GM21737 (cell line): ENCODE measurements around the gene AFF2.

ENCODE experiments used
- ATAC-seq: cut with Tn5 transposase; IDR thresholded peaks from one replicate; pipeline ENCODE4 v1.9.1; 2021; ENCODE audit warnings: mild to moderate bottlenecking, moderate library complexity; ENCODE audit not compliant: unreplicated experiment

The AFF2 gene

DNA sequence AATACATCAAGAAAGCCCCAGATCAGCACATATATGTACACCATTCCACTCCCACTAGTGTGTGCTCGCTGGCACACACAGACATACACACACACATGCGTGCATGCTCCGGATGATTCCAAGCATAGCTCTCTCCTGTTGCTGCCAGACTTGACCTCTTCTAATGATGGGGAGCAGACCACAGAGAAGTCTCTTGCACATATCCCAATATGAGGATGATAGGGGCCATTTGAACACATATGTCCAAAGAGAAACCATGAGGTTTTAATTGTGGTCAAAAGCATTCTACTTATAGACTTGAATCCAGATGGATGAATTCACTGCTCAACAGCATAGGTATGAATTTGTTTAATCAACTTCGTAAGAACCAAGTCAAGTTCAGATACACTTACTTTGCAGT, 214.9 kb downstream of the AFF2 start:
- ATAC-seq: no peak

DNA sequence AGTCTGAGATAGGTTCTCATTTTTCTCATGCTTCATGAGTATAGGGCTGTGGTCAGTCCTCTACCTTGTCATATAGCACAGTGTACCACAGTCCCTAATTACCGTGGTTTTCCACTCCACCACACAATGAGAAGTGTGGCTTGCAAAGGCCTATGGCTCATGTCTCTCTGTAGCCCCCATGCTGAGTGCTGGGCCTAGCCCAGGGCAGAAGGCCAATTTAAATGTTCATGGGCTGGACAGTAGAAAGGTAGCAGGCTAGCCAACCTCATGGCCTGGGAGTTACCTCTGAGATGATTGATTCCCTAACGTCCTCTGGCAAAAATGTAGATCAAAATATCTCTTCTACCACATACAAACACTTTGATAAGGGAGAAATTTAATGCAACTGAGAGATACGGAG, 222.5 kb downstream of the AFF2 start:
- ATAC-seq: no peak

DNA sequence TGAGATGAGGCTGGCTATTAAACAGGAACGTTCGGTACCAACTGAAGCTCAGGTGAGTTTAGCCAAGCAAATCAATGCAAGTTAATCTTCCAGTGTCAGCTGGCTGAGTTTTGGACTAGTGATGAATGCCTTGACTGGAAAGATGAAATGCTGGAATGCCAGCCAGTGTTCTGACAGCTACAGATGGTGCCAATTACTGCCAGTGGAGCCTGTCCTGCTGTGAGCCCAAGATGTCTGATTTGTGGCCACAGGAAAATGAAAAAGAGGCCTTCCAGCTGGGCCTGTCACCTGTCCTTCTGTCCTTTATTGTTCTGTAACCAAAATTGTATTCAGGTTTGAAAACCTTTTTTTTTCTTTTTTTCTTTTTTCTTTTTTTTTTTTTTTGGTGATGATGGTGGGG, 223.1 kb downstream of the AFF2 start:
- no peak for ATAC-seq

DNA sequence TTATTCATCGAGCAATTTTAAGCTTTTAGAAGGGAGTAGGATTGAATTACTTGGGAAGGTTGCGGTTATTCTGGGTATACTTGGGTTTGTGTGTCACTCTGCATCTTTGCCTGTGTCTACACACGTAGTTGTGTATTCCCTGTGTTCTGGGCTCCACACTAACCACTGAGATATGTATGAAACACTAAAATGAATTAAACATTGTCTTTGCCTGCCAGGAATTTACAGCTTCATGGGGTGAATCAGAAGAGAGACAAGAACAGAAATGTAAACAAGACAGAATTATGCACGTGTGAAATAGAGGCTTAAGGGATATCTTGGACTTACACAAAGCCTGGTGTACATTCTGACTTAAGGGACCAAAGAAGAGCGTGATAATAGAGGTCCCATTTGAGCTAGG, 228.5 kb downstream of the AFF2 start:
- ATAC-seq: no peak

DNA sequence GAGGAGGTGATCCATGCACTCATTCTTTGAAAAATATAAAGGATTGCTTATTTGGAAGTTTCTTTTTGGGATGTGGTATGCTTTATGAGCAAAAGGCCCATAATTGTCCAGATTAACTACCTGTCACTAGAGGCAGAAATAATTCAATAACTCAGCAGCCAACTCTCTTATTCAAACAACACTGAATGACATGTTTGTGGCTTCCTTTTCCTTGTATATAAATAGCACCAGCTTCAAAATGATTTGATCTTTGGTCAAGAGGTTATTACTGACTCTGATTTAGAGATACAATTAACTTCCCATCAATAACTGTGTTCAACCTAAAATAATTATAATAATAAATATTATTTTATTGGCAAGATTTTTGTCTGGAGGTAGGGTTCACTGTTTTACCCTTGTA, 232.3 kb downstream of the AFF2 start:
- ATAC-seq: no peak

DNA sequence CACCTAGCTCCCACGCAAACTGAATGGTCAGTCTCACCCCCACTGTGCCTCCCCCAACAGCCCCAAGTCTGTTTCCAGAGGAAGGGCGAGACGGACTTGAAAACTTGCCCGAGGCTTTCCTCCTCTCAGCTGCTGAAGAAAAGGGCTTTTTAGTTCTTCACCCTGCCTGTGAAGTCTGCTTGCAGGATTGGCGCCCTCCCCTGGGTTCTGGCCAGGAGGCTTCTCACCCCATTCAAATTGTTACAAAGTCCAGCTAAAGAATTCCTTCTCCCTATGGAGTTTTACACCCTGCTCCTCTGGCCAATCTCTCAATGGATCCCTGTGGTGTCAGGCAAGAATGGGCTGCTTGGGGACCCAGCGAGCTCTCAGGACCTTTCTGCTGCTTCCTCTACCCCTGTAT, 241.0 kb downstream of the AFF2 start:
- ATAC-seq: no peak

DNA sequence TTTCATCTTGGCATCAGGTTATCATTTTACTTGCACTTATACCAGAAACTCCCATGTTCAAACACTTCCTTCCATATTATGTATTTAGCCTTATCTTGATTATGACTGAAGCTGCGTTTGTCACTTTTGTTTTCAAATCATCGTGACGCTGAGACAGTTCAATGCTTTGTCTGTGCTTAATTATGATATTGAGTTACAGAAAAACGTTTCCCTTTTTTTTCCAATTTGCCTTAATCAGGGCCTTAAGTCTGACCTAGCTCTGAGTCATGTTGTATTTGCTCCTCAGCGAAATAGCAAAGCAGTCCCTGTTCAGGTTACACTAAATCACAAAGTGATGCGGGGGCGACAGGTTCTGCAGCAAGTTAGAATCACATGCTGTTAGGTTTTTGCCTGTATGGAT, 254.7 kb downstream of the AFF2 start:
- no peak for ATAC-seq

DNA sequence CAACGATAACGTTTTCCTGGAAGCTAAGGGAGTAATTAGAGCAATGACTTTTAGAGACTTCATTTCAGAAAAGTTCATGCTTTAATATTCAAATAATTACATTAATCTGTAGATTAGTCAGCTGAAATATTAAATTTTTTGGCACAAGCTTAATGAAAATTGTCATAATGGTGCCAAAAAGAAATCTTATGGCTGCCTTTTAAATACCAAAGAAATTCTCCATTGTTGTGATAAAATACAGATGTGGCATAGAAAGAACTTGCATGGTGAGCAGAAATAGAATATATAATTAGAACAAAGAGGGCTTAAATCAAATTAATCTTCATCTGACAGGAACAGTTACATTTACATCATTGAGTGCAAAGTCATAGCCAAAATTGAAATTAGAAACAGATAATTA, 263.5 kb downstream of the AFF2 start:
- no peak for ATAC-seq

DNA sequence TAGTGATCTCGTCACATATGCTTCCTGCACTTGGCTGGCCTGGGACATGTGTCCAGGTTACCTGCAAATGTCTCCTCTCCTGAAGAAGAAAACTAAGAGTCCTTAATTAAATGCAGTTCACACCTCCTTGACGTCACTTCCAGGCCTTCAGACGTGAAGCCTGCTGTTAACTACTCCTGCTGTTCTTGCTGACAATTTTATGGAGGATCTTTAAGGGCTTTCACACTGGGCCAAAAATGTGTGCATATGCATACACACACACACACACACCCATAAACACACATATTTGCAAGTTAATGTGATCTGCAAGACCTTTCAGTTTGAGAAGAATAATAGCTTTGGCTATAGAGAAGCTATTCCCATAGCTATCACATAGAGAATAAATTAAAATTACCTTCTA, 267.9 kb downstream of the AFF2 start:
- no peak for ATAC-seq

DNA sequence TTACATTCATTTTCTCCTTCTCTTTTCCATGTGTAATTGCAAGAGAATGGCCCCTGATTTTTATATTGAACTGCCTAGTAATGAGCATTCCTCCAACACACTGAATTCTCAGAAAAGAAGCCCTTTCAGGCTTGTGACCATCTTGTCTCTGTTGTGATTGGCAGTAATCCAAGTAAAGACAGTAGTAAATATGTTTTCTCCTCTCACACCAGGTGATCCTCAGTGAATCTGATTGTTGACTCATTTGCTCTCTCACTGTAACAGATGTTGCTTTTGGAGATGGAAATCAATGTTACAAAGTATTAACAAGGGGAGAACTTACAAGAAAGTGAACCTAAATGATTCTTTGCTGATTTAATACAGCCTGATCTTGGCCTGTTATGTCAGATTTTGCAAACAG, 271.0 kb downstream of the AFF2 start:
- ATAC-seq: no peak

DNA sequence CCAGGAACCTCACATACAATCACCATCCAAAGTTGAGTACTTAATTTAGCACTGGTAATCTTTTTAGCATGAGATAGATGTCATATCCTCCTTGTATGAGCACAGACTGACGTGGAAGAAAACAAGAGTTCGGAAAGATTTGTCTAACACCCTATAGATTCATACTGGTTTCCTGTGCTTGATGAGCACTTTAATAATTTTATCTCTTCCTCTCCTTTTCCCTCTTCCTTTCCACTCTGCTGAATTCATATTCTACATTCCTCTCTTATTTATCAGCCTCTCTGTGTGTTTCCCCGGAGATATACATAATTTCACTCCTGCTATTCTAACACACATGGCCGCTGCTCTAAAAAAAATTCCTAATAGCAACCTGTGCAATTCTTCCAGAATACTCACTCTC, 273.9 kb downstream of the AFF2 start:
- no peak for ATAC-seq

DNA sequence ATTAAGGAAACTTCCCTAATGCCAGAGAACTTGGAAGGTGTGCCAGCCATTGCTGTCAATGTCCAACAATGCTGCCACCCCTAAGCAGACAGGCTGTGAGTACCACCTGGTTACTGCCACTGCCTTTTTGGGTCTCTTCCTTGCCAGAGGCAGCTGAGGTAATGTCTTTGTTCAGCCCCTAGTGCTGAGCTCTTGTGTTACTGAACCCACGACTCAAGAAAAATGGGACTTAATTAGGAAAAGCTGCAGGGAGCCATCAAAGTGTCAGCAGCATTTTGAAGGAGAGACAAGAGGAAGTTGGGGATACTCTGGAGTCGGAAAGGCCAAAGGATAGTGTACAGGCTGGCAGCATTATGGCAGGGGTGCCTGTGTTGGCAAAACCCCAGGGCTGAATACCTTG, 283.7 kb downstream of the AFF2 start:
- ATAC-seq: no peak

DNA sequence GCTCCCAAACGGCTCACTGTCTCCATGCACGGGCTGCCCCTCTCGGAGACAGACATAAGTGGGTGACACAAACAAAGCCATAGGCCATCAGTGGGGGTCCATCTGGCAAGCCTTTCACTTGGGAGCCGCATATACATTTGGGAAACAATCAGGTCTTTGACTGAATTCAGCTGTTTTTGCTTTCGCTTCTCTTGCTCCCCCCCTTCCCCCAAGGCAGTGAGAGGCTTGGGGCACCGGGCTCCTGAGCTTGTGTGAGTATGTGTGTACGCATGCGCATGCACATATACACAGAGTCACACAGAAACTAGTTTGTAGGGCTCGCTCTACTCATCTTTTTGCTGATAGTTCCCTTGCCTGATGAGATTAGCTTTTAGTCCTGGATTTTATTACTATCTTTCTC, 284.4 kb downstream of the AFF2 start:
- no peak for ATAC-seq

DNA sequence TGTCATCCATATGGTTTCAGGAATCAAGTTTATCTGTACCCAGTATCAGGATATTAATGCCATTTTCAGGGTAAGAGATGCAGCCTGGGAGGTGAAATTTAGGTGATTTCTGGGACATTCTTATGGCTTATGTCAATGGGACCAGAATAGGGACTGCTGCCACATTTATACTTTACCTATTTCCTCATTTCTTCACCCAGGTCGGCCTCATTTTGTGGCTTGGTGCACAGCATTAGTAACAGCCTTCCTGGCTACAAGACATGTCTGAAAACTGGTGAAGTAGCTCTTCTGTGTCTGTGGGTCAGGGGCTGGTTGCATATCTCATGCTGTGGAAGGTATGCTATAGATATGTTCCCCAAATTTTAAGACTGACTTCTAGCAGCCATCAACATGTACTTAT, 284.8 kb downstream of the AFF2 start:
- ATAC-seq: no peak

DNA sequence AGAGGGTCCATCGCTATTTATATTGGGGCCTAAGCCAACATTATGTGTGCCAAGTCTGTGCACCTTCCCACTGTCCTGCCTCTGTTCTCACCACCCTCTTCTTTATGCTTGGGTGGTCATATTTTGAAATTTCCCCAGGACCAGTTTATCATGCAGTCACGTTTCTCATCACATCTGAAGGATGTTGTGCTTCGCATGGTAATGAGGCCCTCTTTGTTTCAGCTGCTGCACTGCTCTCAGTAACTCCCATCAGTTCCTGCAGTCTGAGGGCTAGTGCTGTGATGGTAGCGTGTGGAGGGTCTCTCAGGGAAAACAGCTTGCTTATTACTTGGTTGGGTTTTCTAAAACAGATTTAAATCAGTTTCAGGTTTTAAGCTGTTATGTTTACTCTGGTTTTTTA, 288.0 kb downstream of the AFF2 start:
- ATAC-seq: no peak

DNA sequence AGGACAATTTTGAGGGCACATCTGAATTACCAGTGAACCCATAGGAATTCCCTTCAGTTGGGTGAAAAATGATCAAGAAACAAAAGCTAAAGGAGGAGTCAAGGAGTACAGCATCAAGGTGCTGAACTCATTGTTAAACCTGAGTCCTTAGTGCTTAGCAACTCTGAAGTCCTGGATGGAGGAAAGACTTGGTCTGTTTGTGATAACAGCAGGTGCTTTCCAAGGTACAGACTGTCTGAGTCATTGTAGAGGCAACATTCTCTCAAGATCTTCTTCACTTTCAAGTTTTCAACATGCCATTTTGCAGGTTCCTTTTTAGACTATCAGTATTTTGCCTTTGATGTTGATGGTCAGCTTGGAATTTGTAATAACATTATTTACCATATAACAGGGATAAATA, 293.9 kb downstream of the AFF2 start:
- no peak for ATAC-seq

DNA sequence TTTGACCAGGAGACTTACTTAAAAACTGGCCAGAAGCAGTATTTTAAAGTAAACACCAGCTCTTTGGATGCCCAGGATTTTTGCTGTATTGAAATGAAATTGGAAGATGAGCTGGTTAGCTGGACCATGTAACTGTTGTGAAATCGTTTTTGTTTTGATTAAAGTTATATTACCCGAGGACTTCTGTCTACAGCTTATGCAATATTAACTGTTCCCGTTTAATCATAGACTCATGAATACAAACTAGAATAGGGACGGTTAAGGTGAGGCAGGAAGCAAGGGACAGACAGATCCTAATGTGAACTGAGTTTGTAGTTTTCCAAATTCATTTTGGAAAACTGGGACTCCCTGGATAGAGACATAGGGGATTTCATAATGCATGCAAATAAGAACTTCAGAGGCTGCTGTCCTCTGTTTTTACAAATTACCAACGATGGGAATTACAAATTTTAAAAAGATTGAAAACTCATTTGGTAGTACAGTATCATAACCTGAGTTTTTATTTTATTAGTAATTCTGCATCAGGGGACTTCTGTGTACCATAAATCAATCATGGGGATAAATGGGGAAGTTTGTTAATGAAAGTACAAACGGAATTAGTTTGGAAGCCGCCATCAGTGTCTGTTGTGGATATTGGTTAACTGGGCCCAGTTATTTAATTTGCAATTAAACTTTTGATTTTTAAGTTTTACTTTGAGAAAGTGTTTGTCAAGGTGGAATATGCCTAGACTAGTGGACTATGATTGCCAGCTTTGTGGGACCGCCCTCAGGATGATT, 304.4 kb downstream of the AFF2 start:
- no peak for ATAC-seq

DNA sequence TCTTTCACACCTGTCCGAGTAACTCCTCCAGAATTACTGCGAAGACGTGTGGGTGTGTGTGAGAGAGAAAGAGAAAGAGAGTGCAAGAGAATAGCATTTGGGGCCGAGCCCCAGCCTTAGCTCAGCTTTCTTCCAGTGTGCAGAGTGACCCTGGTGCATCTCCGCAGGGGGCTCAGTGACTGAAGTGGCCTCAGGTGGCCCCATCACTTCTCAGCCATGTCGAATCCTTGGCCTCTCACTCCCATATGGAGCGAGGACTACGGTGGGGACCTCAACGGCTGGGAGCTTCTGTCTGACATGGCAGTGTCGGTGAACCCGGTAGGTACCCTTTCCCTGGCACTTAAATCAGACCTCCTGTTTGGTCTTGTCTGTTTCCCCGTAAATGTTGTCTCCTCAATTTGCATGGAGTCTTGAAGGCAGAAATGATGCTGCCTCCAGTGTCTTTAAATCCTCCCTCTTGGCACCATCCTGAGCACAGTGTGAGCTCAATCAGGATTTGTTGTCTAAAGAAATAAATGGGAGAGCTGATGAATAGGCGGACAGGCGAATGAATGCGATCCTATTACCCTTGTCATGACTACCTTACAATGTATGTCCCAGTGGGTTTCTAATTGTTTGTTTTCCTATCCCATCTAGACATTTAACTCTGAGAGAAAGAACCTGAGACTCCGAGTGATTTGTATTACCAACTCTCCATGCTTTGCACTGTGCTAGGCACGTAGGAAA, 305.9 kb downstream of the AFF2 start:
- no peak for ATAC-seq

DNA sequence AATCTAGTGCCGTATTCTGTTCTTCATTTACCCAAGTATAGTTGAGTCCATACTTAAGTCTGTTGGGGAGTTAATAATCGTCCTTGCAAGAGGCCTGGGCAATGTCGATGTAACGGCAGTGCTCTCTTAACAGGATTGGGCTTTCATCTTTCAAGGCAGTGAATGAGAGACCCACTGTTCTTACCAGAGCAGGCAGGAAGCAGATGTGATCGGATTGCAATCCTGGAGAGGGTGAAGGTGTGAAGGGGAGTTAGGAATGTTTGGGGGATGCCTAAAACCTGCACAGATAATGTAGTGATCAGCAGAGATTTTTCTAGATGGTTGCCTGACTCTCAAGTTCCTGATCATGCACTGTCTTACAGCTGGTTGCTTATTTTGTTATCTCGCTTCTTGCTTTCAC, 308.4 kb downstream of the AFF2 start:
- no peak for ATAC-seq

DNA sequence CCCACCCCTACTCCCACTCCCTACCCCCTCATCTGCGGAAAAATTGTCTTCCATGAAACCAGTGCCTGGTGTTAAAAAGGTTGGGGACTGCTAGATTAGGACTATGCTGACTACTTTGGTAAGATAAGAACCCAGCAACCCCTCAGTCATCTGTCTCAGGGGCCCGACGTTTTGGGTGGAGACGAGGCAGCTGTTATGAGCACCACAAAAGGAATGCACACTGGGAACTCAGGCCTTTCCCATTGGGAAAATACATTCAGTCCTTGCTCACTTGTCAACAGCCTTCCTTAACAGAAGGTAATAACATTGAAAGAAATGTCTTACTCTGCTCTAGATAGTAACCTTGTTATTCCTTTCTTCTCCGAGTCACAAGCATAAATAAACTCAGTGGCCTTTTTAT, 310.8 kb downstream of the AFF2 start:
- no peak for ATAC-seq

DNA sequence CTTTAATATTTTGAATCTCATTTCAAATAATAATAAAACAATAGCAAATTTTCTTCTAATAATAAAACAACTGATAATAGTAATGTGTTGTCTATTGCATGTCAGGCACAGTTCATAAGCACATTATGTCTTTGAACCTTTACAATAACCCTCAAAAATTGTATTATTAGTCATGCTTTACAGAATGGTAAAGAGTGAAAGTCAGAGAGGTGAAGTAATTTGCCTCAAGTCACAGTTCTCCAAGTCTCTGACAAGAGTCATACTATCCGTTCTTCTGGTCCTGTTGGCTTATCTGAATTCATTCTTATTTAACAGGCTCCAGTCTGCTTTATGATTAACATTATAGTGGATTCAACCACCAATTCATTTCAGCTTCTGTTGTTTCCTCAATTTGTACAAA, 313.0 kb downstream of the AFF2 start:
- no peak for ATAC-seq

DNA sequence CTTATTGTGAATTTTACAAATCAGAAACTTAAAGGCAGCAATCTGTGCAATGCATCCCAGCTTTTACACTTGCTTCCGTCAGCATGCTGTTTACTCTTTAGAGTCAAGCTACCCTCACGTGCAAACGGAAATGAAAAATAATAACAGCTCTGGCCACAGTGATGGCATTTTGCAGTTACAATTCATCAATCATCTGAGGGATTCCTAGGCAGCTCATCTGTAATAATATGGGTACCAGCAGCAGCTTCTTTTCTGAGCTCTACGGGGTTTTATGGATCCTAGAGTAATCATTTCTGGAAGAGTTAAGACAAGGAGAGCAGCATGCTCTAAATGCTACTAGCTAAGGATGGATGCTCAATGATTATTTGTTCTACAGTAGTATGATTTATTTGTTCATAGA, 313.6 kb downstream of the AFF2 start:
- no peak for ATAC-seq
